Spleen (tissue), 13 donors: ENCODE results near the gene FAM237A. TPM values are rescaled to one million over a fixed set of nuclear protein-coding genes. Genes with fewer than 3 reads are reported as not detected.
A peak's percentile ranks its signal among the peaks of the same experiment; 100 is the strongest.

Source experiments
- DNase-seq: peaks from one replicate; pipeline ENCODE4 v3.0.0-alpha.2; 2020
- H3K27ac ChIP-seq, 8 donors: fragments of 200-600 bp; sonication (generic) in 7 of 8; 1 replicate in 4 of 8; 2 replicates in 4 of 8; pipeline versions ENCODE4 v1.5.0 to v1.8.0; 2016 to 2021; ENCODE audit warnings: inconsistent platforms in 4 of 8, mild to moderate bottlenecking in 4 of 8, moderate library complexity in 1 of 8
- H3K27me3 ChIP-seq, 7 donors: fragments of 200-600 bp; sonication (generic) in 6 of 7; replicated peaks in 1 of 7; 1 replicate in 4 of 7; 2 replicates in 3 of 7; pipeline versions ENCODE4 v1.5.0 to v1.8.0; 2016 to 2021; ENCODE audit warnings: inconsistent platforms in 3 of 7, mild to moderate bottlenecking in 1 of 7
- H3K36me3 ChIP-seq, 6 donors: fragments of 200-600 bp; sonication (generic) in 5 of 6; 1 replicate in 4 of 6; 2 replicates in 2 of 6; pipeline versions ENCODE4 v1.5.0 to v1.8.0; 2016 to 2021; ENCODE audit warnings: inconsistent platforms in 2 of 6
- H3K4me1 ChIP-seq, 6 donors: fragments of 200-600 bp; sonication (generic) in 5 of 6; 1 replicate in 3 of 6; 2 replicates in 3 of 6; pipeline versions ENCODE4 v1.5.0 to v1.8.0; 2016 to 2021; ENCODE audit warnings: inconsistent platforms in 3 of 6
- H3K4me3 ChIP-seq, 8 donors: fragments of 200-600 bp; sonication (generic) in 7 of 8; 1 replicate in 4 of 8; 2 replicates in 4 of 8; pipeline versions ENCODE4 v1.5.0 to v1.8.0; 2016 to 2021; ENCODE audit warnings: inconsistent platforms in 4 of 8, mild to moderate bottlenecking in 4 of 8, moderate library complexity in 2 of 8
- H3K9me3 ChIP-seq, 8 donors: fragments of 200-600 bp; sonication (generic) in 7 of 8; 1 replicate in 4 of 8; 2 replicates in 4 of 8; pipeline versions ENCODE4 v1.5.0 to v1.8.0; 2016 to 2021; ENCODE audit warnings: inconsistent platforms in 4 of 8
- POLR2A ChIP-seq, 3 donors: fragments of 450-650 bp; IDR thresholded peaks; one replicate each; pipeline ENCODE4 v1.5.1; 2017; ENCODE audit warnings: antibody characterized with exemption in 3 of 3, mild to moderate bottlenecking in 1 of 3
- POLR2AphosphoS5 ChIP-seq, 3 donors: sonication (generic); formaldehyde crosslinking; IDR thresholded peaks; one replicate each; pipeline ENCODE4 v1.5.1; 2017; ENCODE audit warnings: antibody characterized with exemption in 3 of 3
- WGBS, 5 donors: extraction: QIAGEN DNeasy Blood & Tissue Kit in 3 of 5; methylation state at CpG; one replicate each; pipeline versions ENCODE4 v1.1.5 to v1.1.7; 2013 to 2018; 5-methylcytosine and 5-hydroxymethylcytosine counted together
- intact Hi-C: fragments of 100-400 bp; cut with DNase I; formaldehyde crosslinking; loops from one replicate; pipeline ENCODE4 v1.15.0; 2023; ENCODE audit warnings: low total_unique reads
- long read RNA-seq, 2 donors: transcript quantifications; one replicate each; lab custom pipeline, GENCODE V29; 2026
- polyA plus RNA-seq, 3 donors: library from polyadenylated mRNA; stranded (reverse); fragments of 200-250 nt; gene quantifications; one replicate each; pipeline ENCODE4 v1.2.1, GENCODE V29; 2013
- total RNA-seq, 7 donors: library from RNA; depleted of rRNA in 3 of 7; stranded (reverse); fragments of >200 nt in 3 of 7; fragmentation: NEBNext Ultra II Directional in 4 of 7; extraction: Animal tissue kit (Norgen Biotek cat#: 25700) in 4 of 7; gene quantifications; one replicate each; pipeline versions ENCODE4 v1.1.0 to v1.2.1, GENCODE V29; 2016 to 2021
- TF ChIP-seq, protein P1 (sequence below), 11 experiments: fragments of 200-600 bp in 7 of 11; fragments of 450-650 bp in 4 of 11; sonication (generic) in 4 of 11; IDR thresholded peaks in 8 of 11; conservative IDR thresholded peaks in 3 of 11; 1 replicate in 7 of 11; 2 replicates in 4 of 11; pipeline versions ENCODE4 v1.4.0 to v1.8.0; 2016 to 2021; ENCODE audit warnings: antibody characterized with exemption in 11 of 11, inconsistent platforms in 4 of 11, mild to moderate bottlenecking in 1 of 11
- donor health status: healthy with polysubstance abuse.
- donor health status: DM: no; HTN: no; CAD: no; lungs with moderate emphysema.
- donor health status: DM: no; HTN: no; CAD: no.
- donor health status: Bipolar disorder and iron deficiency.
- donor health status: healthy.
- donor health status: DM: no; HTN: no; CAD: no.
- donor health status: DM: yes; HTN: yes; CAD: no.

FAM237A gene
- total RNA-seq (not detected), polyA plus RNA-seq (not detected)
- long read RNA-seq, donor 1 = 0 reads
- long read RNA-seq, donor 2 = 0 reads

DNA sequence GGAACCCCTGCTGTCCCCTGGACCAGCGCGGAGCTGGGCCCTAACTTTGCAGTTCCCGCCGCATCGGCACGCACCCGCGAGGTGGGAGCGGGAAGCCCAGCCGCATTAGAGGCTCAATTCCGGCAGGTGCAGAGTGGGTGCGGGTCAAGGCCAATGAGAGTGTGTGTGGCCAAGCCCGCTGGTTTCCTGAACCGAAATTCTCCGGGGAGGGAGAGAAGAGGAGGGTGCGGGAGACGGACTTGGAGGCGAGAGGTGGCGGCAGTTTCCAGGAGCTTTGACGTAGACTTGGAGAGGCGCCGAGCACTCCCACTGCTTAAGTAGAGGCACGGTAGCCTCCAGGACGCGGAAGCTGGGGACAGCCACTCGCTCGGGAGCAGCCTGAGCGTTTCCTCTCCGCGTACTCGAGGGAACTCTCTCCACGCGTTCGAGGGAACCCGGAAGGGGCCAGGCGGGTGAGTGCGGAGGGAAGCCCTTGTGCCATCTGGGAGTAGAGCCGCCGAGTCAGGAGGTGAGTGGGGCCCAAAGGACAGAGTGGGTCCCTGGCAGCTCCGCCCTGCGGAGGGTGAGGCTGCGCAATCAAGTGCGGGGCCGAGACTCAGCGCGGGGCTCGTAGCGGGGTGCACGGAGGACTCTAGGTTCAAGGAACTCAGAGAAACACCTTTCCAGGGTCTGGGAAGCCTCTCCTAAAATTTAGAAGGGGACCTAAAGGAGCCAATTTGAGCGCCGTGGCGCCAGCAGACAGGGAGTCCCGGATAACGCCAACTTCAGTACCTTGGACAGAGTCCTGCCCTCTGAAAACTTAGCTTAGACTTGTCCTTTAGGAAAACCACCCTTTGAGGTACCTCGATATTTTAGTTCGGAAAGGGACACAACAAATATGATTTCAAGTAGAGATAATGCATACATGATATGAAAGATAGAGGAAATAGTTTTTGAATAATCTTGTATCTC, at the start of gene FAM237A:
TSS of gene FAM237A (plus strand) at position 413 of the 951 bp plus-strand sequence. CDS start 1,750 bp downstream, outside the sequence.
- TF ChIP-seq POLR2AphosphoS5 (IDR thresholded peaks at IDR 0.05) (no peak), POLR2A (IDR thresholded peaks at IDR 0.05) (no peak)
- TF ChIP-seq, protein P1, sequence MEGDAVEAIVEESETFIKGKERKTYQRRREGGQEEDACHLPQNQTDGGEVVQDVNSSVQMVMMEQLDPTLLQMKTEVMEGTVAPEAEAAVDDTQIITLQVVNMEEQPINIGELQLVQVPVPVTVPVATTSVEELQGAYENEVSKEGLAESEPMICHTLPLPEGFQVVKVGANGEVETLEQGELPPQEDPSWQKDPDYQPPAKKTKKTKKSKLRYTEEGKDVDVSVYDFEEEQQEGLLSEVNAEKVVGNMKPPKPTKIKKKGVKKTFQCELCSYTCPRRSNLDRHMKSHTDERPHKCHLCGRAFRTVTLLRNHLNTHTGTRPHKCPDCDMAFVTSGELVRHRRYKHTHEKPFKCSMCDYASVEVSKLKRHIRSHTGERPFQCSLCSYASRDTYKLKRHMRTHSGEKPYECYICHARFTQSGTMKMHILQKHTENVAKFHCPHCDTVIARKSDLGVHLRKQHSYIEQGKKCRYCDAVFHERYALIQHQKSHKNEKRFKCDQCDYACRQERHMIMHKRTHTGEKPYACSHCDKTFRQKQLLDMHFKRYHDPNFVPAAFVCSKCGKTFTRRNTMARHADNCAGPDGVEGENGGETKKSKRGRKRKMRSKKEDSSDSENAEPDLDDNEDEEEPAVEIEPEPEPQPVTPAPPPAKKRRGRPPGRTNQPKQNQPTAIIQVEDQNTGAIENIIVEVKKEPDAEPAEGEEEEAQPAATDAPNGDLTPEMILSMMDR (IDR thresholded peaks at IDR 0.05 in 8 of 11, conservative IDR thresholded peaks at IDR 0.05 in 3 of 11) = no peak
- Histone ChIP-seq H3K36me3 (no peaks in the 10 kb centered on the region), H3K4me3 (peak within 1 kb of the TSS in 1 of 8 donors; percentile 7), H3K9me3 (peaks cover 0 to 7% (median 0%) of the 10 kb centered on the region in 8 donors), H3K27ac (no peak within 1 kb of the TSS), H3K27me3 (peaks cover 0 to 61% (median 23%) of the 10 kb centered on the region in 7 donors), H3K4me1 (no peaks in the 10 kb centered on the region)
- no peak for DNase-seq
- WGBS, 5 donors = 9 to 19% (median 13%) methylated on average over 29 to 56 of the region's 56 CpGs
- intact Hi-C loops = no loop called here

DNA sequence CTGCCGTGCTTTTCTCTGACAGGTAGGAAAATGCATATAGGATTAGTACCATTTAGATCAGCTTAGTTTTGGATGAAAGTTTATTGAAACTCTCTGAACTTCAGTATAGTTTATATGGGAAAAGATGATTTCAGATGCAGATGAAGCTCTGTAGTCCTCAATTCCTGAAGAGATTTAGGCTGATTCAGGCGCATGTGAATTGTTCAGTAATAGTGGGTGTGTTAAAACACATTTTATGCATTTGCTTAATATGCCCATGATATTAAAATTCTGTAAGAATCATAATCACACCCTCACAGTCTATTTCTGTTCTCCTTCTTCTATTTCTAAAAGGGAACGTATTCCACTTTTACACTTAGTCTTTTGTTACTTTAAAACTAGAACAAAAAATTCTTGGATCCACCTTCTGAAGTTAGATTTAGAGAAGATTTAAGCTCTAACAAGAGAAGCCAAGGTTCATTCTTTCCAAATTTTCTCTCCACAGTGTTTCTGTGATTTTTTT, 44.5 kb upstream of the FAM237A start:
- DNase-seq = no peak
- intact Hi-C loops = no loop called here
- Histone ChIP-seq H3K36me3 (no peaks in the 10 kb centered on the region), H3K4me3 (no peak overlapping the region), H3K9me3 (no peaks in the 10 kb centered on the region), H3K4me1 (no peaks in the 10 kb centered on the region), H3K27ac (no peak overlapping the region), H3K27me3 (no peaks in the 10 kb centered on the region)
- TF ChIP-seq POLR2A (IDR thresholded peaks at IDR 0.05) = no peak
- TF ChIP-seq POLR2AphosphoS5 (IDR thresholded peaks at IDR 0.05) = no peak
- TF ChIP-seq, protein P1 (IDR thresholded peaks at IDR 0.05 in 8 of 11, conservative IDR thresholded peaks at IDR 0.05 in 3 of 11) = no peak
- WGBS, 5 donors = 86 to 95% (median 91%) methylated on average over 3 of the region's 3 CpGs

DNA sequence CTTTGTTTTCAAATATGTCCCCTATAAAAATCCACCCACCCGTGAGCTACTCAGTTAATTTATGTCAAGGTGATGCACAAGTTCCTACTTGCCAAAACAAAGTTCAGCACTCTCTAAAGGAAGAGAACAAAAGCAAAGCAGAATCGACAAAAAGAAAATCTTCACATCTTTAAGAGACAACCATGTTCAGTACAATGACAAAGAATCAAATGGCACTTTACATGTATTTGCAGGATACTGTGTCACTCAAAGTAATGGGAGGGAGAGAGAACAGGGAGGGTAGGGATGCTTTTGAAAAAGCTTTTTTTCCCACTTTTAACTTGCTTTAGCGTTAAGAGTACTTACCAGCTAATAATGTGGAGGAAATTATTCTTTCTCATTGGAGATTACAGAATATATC, 39.0 kb upstream of the FAM237A start:
- no peak for DNase-seq
- H3K27me3 ChIP-seq = no peaks in the 10 kb centered on the region
- H3K4me1 ChIP-seq = no peaks in the 10 kb centered on the region
- no peaks in the 10 kb centered on the region for H3K36me3 ChIP-seq
- no peak overlapping the region for H3K27ac ChIP-seq
- TF ChIP-seq, protein P1 (IDR thresholded peaks at IDR 0.05 in 8 of 11, conservative IDR thresholded peaks at IDR 0.05 in 3 of 11) = no peak
- TF ChIP-seq POLR2AphosphoS5 (IDR thresholded peaks at IDR 0.05) (no peak), POLR2A (IDR thresholded peaks at IDR 0.05) (no peak)
- WGBS, 5 donors = 81 to 93% (median 88%) methylated on average over 3 of the region's 3 CpGs
- no peak overlapping the region for H3K4me3 ChIP-seq
- intact Hi-C loops = no loop called here
- no peaks in the 10 kb centered on the region for H3K9me3 ChIP-seq

DNA sequence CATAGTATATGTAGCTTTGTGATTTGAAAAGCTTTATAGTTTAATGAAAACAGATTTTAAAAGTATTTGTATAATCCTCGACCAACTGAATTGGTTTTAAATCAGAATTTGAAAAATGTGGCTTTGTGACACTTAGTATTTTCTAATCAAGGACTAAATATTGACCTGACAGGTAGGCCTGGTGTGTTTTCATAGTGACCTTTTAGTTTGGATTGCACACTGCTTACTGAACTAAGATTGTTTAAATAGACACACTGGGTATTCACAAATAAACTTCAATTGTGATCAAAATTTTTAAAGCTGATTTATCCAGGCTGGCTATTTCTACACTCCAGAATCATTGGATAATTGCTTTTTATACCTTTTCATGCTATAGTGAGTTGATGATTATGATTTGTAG, 31.8 kb upstream of the FAM237A start:
- no peaks in the 10 kb centered on the region for H3K36me3 ChIP-seq
- no peaks in the 10 kb centered on the region for H3K27me3 ChIP-seq
- no peaks in the 10 kb centered on the region for H3K4me1 ChIP-seq
- H3K4me3 ChIP-seq = no peak overlapping the region
- no peaks in the 10 kb centered on the region for H3K9me3 ChIP-seq
- no peak for TF ChIP-seq POLR2A (IDR thresholded peaks at IDR 0.05)
- TF ChIP-seq, protein P1 (IDR thresholded peaks at IDR 0.05 in 8 of 11, conservative IDR thresholded peaks at IDR 0.05 in 3 of 11) = no peak
- TF ChIP-seq POLR2AphosphoS5 (IDR thresholded peaks at IDR 0.05) = no peak
- WGBS, 5 donors = 69 to 84% (median 73%) methylated on average over 1 of the region's 1 CpG
- intact Hi-C loops = no loop called here
- H3K27ac ChIP-seq = no peak overlapping the region
- no peak for DNase-seq
